Breast epithelium (tissue), 4 donors: ENCODE measurements around the gene FTO. TPM values are rescaled to one million over a fixed set of nuclear protein-coding genes. Genes with fewer than 3 reads are reported as not detected.

ENCODE experiments used
- DNase-seq, 2 donors: peaks; one replicate each; pipeline ENCODE4 v3.0.0-alpha.2; 2019; ENCODE audit warnings: low spot score in 2 of 2
- H3K27ac ChIP-seq, 2 donors: fragments of 200-600 bp; sonication (generic) in 1 of 2; one replicate each; pipeline ENCODE4 v1.5.1; 2016 to 2019; ENCODE audit warnings: mild to moderate bottlenecking in 1 of 2
- H3K27me3 ChIP-seq, 2 donors: fragments of 200-600 bp; sonication (generic) in 1 of 2; one replicate each; pipeline versions ENCODE4 v1.5.1 to v1.6.0; 2017 to 2019; ENCODE audit warnings: control low read depth in 1 of 2, mild to moderate bottlenecking in 1 of 2
- H3K36me3 ChIP-seq: fragments of 200-600 bp; one replicate; pipeline ENCODE4 v1.5.1; 2019
- H3K4me1 ChIP-seq, 2 donors: fragments of 200-600 bp; sonication (generic); one replicate each; pipeline ENCODE4 v1.5.1; 2016 to 2019; ENCODE audit warnings: control low read depth in 1 of 2
- H3K4me3 ChIP-seq, 3 donors: fragments of 200-600 bp; sonication (generic); 1 replicate in 2 of 3; 2 replicates in 1 of 3; pipeline ENCODE4 v1.5.1; 2016 to 2019; ENCODE audit warnings: mild to moderate bottlenecking in 3 of 3, moderate library complexity in 2 of 3
- H3K9me3 ChIP-seq, 2 donors: fragments of 200-600 bp; sonication (generic) in 1 of 2; one replicate each; pipeline ENCODE4 v1.5.1; 2016 to 2019; ENCODE audit warnings: control low read depth in 1 of 2
- POLR2A ChIP-seq: fragments of 450-650 bp; IDR thresholded peaks from one replicate; pipeline ENCODE4 v1.6.1; 2016; ENCODE audit warnings: antibody characterized with exemption, mild to moderate bottlenecking, moderate library complexity
- POLR2AphosphoS5 ChIP-seq, 3 donors: sonication (generic); formaldehyde crosslinking; IDR thresholded peaks; one replicate each; pipeline ENCODE4 v1.6.1; 2017; ENCODE audit warnings: antibody characterized with exemption in 3 of 3
- intact Hi-C: fragments of 100-400 bp; cut with DNase I; formaldehyde crosslinking; loops from one replicate; pipeline ENCODE4 v1.15.1; 2023; ENCODE audit warnings: low total_unique reads
- total RNA-seq, 3 donors: library from RNA; depleted of rRNA; stranded (reverse); fragments of >200 nt; gene quantifications; one replicate each; pipeline ENCODE4 v1.1.0, GENCODE V29; 2016
- TF ChIP-seq, protein P1 (sequence below), 3 donors: fragments of 450-650 bp; IDR thresholded peaks; one replicate each; pipeline ENCODE4 v1.5.1; 2016 to 2017; ENCODE audit warnings: antibody characterized with exemption in 3 of 3, mild to moderate bottlenecking in 3 of 3, moderate library complexity in 3 of 3

FTO gene
- total RNA-seq, 3 donors from 2014 or later = 109 to 193 (median 174) TPM

DNA sequence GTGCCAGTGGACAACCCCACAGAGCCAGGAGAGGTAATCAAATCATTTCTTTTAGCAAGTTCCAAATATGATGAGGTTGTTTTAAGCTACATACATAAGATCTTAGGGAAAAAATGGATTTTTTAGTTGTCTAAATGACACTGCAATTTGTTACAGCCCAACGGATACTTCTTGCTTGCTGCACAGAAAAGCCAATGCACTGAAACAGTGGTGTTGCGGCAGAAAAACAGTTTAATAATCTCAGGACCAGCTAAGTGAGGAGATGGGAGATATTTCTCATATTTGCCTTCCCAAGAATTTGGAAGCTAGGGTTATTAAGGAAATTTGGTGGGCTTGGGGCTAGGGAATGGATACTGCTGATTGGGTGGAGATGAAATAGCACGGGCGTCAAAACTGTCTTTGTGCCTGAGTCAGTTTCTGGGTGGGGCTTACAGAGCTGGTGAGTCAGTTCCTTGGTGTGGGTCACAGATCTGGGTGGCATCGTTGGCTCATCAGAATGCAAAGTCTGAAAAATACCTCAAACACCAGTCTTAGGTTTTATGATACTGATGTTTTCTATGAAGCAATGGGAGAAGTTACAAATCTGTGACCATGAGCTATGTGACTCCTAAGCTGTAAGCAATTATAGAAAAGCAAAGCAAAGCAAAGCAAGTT is 327.3 kb downstream of the FTO start:
- Histone ChIP-seq H3K27me3 (no peaks in the 10 kb centered on the region), H3K36me3 (no peaks in the 10 kb centered on the region), H3K4me1 (no peaks in the 10 kb centered on the region), H3K4me3 (no peak overlapping the region), H3K27ac (no peak overlapping the region), H3K9me3 (peaks cover 0 to 7% of the 10 kb centered on the region in 2 donors)
- no peak for TF ChIP-seq POLR2A
- no peak for TF ChIP-seq POLR2AphosphoS5 (IDR thresholded peaks at IDR 0.05)
- TF ChIP-seq, protein P1, sequence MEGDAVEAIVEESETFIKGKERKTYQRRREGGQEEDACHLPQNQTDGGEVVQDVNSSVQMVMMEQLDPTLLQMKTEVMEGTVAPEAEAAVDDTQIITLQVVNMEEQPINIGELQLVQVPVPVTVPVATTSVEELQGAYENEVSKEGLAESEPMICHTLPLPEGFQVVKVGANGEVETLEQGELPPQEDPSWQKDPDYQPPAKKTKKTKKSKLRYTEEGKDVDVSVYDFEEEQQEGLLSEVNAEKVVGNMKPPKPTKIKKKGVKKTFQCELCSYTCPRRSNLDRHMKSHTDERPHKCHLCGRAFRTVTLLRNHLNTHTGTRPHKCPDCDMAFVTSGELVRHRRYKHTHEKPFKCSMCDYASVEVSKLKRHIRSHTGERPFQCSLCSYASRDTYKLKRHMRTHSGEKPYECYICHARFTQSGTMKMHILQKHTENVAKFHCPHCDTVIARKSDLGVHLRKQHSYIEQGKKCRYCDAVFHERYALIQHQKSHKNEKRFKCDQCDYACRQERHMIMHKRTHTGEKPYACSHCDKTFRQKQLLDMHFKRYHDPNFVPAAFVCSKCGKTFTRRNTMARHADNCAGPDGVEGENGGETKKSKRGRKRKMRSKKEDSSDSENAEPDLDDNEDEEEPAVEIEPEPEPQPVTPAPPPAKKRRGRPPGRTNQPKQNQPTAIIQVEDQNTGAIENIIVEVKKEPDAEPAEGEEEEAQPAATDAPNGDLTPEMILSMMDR (IDR thresholded peaks at IDR 0.05) = no peak
- intact Hi-C loops = no loop called here
- DNase-seq = no peak

DNA sequence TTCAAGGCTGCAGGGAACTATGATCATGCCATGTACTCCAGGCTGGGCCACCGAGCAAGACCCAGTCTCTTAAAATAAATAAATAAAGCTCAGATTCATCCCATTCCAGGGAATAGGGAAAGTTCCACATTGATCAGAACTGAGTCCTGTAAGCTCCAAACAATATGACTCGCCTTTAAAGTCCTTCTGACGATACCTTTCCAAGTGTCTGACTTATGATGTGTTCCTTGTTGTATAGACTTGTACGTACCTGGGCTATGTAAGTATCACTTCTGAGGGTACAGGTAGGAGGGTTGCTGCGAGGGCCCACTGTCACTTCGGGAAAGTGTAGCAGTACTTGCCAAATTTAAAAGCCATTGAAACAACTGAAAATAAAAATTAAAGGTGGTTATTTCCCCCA is 329.8 kb downstream of the FTO start:
- peak overlapping the region in 1 of 2 donors; percentile 3 for H3K27ac ChIP-seq
- no peak overlapping the region for H3K4me3 ChIP-seq
- DNase-seq = no peak
- H3K9me3 ChIP-seq = peaks cover 0 to 7% of the 10 kb centered on the region in 2 donors
- H3K4me1 ChIP-seq = no peaks in the 10 kb centered on the region
- H3K27me3 ChIP-seq = no peaks in the 10 kb centered on the region
- H3K36me3 ChIP-seq = no peaks in the 10 kb centered on the region
- intact Hi-C loops = no loop called here
- TF ChIP-seq, protein P1 (IDR thresholded peaks at IDR 0.05) = no peak

DNA sequence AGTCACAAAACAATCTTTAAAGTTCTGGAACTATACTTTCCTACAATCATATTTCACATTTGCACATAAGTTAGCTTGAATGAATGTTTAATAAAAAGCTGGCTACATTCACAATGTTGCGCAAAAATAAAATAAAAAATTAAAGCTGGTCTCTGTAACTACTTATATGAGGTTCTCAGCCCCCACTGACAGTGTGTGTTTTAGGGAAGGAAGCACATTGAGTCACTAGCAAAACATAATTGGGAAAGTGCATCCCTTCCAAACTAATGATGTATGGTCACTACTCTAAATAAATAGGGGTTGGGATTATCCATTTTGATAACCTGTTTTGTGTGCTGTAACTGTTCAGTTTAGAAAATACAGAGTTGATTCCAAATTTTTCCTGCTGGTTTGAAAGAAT is 330.7 kb downstream of the FTO start:
- no peak overlapping the region for H3K4me3 ChIP-seq
- H3K36me3 ChIP-seq = no peaks in the 10 kb centered on the region
- no peaks in the 10 kb centered on the region for H3K27me3 ChIP-seq
- H3K27ac ChIP-seq = peak overlapping the region in 1 of 2 donors; percentile 30
- intact Hi-C loops = no loop called here
- H3K9me3 ChIP-seq = peaks cover 0 to 7% of the 10 kb centered on the region in 2 donors
- no peaks in the 10 kb centered on the region for H3K4me1 ChIP-seq
- TF ChIP-seq POLR2AphosphoS5 (IDR thresholded peaks at IDR 0.05) (no peak), POLR2A (no peak)
- TF ChIP-seq, protein P1 (IDR thresholded peaks at IDR 0.05) = no peak
- DNase-seq = no peak

DNA sequence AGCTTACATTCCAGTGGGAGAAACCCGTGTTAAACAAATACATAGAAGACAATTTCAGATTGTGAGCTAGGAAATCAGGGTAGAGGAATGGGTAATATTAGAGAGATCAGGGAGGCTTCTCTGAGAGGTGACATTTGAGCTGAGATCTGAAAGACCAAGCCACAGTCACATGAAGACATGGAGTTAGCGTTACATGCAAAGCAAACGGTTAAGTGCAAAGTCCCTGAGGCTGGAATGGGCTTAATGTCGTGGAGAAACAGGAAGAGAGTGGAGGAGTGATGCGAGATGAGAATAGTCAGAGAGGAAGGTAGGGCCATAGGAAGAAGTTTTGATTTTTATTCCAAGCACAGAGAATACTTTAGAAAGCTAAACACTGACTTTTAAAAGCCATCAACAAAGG is 336.5 kb downstream of the FTO start:
- Histone ChIP-seq H3K36me3 (no peaks in the 10 kb centered on the region), H3K27ac (no peak overlapping the region), H3K9me3 (no peaks in the 10 kb centered on the region), H3K4me3 (no peak overlapping the region), H3K4me1 (no peaks in the 10 kb centered on the region), H3K27me3 (no peaks in the 10 kb centered on the region)
- no peak for DNase-seq
- intact Hi-C loops = no loop called here
- no peak for TF ChIP-seq POLR2A
- TF ChIP-seq, protein P1 (IDR thresholded peaks at IDR 0.05) = no peak
- TF ChIP-seq POLR2AphosphoS5 (IDR thresholded peaks at IDR 0.05) = no peak

DNA sequence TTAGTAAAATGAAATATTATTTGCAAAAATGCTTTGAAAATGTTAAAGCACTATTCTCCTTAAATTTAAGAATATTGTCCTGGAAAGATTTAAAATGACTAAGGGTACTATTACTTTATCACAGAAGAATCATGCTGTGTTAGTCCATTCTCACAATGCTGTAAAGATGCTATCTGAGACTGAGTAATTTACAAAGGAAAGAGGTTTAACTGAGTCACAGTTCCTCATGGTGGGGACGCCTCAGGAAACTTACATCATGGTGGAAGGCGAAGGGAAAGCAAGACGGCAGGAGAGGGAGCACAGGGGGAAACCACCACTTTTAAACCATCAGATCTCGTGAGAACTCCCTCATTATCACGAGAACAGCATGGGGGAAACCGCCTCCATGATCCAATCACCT is 337.0 kb downstream of the FTO start:
- H3K9me3 ChIP-seq = no peaks in the 10 kb centered on the region
- no peaks in the 10 kb centered on the region for H3K27me3 ChIP-seq
- H3K4me3 ChIP-seq = no peak overlapping the region
- intact Hi-C loops = no loop called here
- no peaks in the 10 kb centered on the region for H3K4me1 ChIP-seq
- TF ChIP-seq POLR2A (no peak), POLR2AphosphoS5 (IDR thresholded peaks at IDR 0.05) (no peak)
- TF ChIP-seq, protein P1 (IDR thresholded peaks at IDR 0.05) = no peak
- no peak overlapping the region for H3K27ac ChIP-seq
- no peaks in the 10 kb centered on the region for H3K36me3 ChIP-seq
- no peak for DNase-seq
